ENCODE measurements around the gene CADM1.

- TF ChIP-seq EZH2 (IDR thresholded peaks at IDR 0.05; ENCODE audit: low read length, missing control alignments) = no peak
- no peak for TF ChIP-seq CTCF (conservative IDR thresholded peaks at IDR 0.05 in 1 of 2, IDR thresholded peaks at IDR 0.05 in 1 of 2; ENCODE audit: low read depth in 1 of 2, low read length in 2 of 2)
These were observed 46.3 kb upstream of the CADM1 start for GRCh38 chr11:115550291-115551059.
